Breast epithelium (tissue), 4 donors: Measurements from ENCODE around the gene PALLD. TPM values are rescaled to one million over a fixed set of nuclear protein-coding genes. Genes with fewer than 3 reads are reported as not detected.

Experiments used
- DNase-seq, 2 donors: peaks; one replicate each; pipeline ENCODE4 v3.0.0-alpha.2; 2019; ENCODE audit warnings: low spot score in 2 of 2
- H3K27ac ChIP-seq, 2 donors: fragments of 200-600 bp; sonication (generic) in 1 of 2; one replicate each; pipeline ENCODE4 v1.5.1; 2016 to 2019; ENCODE audit warnings: mild to moderate bottlenecking in 1 of 2
- H3K27me3 ChIP-seq, 2 donors: fragments of 200-600 bp; sonication (generic) in 1 of 2; one replicate each; pipeline versions ENCODE4 v1.5.1 to v1.6.0; 2017 to 2019; ENCODE audit warnings: control low read depth in 1 of 2, mild to moderate bottlenecking in 1 of 2
- H3K36me3 ChIP-seq: fragments of 200-600 bp; one replicate; pipeline ENCODE4 v1.5.1; 2019
- H3K4me1 ChIP-seq, 2 donors: fragments of 200-600 bp; sonication (generic); one replicate each; pipeline ENCODE4 v1.5.1; 2016 to 2019; ENCODE audit warnings: control low read depth in 1 of 2
- H3K4me3 ChIP-seq, 3 donors: fragments of 200-600 bp; sonication (generic); 1 replicate in 2 of 3; 2 replicates in 1 of 3; pipeline ENCODE4 v1.5.1; 2016 to 2019; ENCODE audit warnings: mild to moderate bottlenecking in 3 of 3, moderate library complexity in 2 of 3
- H3K9me3 ChIP-seq, 2 donors: fragments of 200-600 bp; sonication (generic) in 1 of 2; one replicate each; pipeline ENCODE4 v1.5.1; 2016 to 2019; ENCODE audit warnings: control low read depth in 1 of 2
- POLR2A ChIP-seq: fragments of 450-650 bp; IDR thresholded peaks from one replicate; pipeline ENCODE4 v1.6.1; 2016; ENCODE audit warnings: antibody characterized with exemption, mild to moderate bottlenecking, moderate library complexity
- POLR2AphosphoS5 ChIP-seq, 3 donors: sonication (generic); formaldehyde crosslinking; IDR thresholded peaks; one replicate each; pipeline ENCODE4 v1.6.1; 2017; ENCODE audit warnings: antibody characterized with exemption in 3 of 3
- intact Hi-C: fragments of 100-400 bp; cut with DNase I; formaldehyde crosslinking; loops from one replicate; pipeline ENCODE4 v1.15.1; 2023; ENCODE audit warnings: low total_unique reads
- total RNA-seq, 3 donors: library from RNA; depleted of rRNA; stranded (reverse); fragments of >200 nt; gene quantifications; one replicate each; pipeline ENCODE4 v1.1.0, GENCODE V29; 2016
- TF ChIP-seq, protein P1 (sequence below), 3 donors: fragments of 450-650 bp; IDR thresholded peaks; one replicate each; pipeline ENCODE4 v1.5.1; 2016 to 2017; ENCODE audit warnings: antibody characterized with exemption in 3 of 3, mild to moderate bottlenecking in 3 of 3, moderate library complexity in 3 of 3

PALLD gene
- total RNA-seq, 3 donors from 2014 or later, result 96.0 to 186 (median 174) TPM

DNA sequence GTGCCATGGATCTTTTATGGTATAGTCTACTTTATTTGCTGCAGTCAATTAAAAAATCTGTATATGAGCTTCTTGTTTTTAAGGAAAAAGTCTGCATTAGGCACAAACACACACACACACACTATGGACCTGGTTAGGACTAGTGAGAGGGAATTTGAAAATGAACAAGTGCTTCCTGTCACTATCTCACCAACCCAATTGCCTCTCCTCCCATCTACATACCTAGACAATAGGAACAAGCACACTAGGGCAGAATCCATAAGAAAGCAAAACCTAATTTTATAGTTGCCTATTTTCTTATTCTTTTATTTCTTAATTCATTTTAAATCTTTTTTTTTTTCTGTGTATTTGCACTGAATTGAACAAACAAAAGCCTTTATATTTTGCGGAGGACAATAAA, 22.7 kb downstream of the PALLD start:
- intact Hi-C loops, result no loop called here

DNA sequence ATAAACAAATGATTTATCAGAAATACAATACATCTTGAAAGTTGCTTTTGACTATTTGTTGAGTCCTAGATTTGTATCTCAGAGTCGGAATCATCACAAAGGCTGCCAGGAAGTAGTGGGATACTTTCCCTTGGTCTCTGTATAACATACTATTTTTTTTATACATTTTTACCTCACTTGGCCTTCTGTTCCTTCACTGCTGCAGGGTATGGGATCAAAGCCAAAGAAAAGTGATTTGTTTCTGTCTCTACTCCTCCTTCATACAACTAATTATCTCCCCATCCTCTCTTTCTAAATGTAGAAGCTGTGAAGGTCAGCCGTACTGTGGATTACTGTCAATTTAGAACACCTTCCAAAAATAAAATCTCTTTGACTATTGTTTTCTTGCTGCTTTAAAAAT, 24.9 kb downstream of the PALLD start:
- H3K4me3 ChIP-seq, result no peak overlapping the region
- H3K9me3 ChIP-seq, result no peaks in the 10 kb centered on the region
- no peaks in the 10 kb centered on the region for H3K27me3 ChIP-seq
- no peak for DNase-seq
- H3K27ac ChIP-seq, result no peak overlapping the region
- no peaks in the 10 kb centered on the region for H3K36me3 ChIP-seq
- TF ChIP-seq, protein P1, sequence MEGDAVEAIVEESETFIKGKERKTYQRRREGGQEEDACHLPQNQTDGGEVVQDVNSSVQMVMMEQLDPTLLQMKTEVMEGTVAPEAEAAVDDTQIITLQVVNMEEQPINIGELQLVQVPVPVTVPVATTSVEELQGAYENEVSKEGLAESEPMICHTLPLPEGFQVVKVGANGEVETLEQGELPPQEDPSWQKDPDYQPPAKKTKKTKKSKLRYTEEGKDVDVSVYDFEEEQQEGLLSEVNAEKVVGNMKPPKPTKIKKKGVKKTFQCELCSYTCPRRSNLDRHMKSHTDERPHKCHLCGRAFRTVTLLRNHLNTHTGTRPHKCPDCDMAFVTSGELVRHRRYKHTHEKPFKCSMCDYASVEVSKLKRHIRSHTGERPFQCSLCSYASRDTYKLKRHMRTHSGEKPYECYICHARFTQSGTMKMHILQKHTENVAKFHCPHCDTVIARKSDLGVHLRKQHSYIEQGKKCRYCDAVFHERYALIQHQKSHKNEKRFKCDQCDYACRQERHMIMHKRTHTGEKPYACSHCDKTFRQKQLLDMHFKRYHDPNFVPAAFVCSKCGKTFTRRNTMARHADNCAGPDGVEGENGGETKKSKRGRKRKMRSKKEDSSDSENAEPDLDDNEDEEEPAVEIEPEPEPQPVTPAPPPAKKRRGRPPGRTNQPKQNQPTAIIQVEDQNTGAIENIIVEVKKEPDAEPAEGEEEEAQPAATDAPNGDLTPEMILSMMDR (IDR thresholded peaks at IDR 0.05), result no peak
- TF ChIP-seq POLR2AphosphoS5 (IDR thresholded peaks at IDR 0.05), result no peak
- no peak for TF ChIP-seq POLR2A
- intact Hi-C loops, result loop anchor here (5.0 kb wide), 1 partner anchor 301 kb away; no protein-coding TSS in a partner anchor
- H3K4me1 ChIP-seq, result no peaks in the 10 kb centered on the region

More for the DNA sequence above, 22.7 kb downstream of the PALLD start:
- Histone ChIP-seq H3K4me1 (no peaks in the 10 kb centered on the region), H3K27me3 (no peaks in the 10 kb centered on the region), H3K36me3 (no peaks in the 10 kb centered on the region), H3K27ac (no peak overlapping the region), H3K4me3 (no peak overlapping the region), H3K9me3 (no peaks in the 10 kb centered on the region)
- no peak for DNase-seq
- TF ChIP-seq, protein P1 (IDR thresholded peaks at IDR 0.05), result no peak
- TF ChIP-seq POLR2A (no peak), POLR2AphosphoS5 (IDR thresholded peaks at IDR 0.05) (no peak)

DNA sequence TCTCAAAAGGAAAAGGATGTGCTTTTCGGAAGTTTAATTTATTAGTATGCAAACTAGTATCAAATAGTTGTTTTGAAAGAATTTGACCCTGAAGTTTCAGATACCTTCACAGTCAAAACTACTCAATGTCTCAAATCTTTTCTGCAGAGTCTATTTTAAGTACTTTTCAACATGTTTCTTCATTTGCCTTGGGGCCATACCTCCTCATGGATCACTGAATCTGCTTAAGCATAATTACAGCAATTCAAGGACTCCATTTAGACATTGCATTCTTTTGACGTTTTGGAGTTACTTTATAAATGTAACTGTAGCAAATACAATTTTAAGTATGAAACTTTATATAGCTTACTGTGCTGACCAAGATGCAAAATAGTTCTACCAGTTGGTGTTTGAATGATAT, 25.5 kb downstream of the PALLD start:
- intact Hi-C loops, result loop anchor here (5.0 kb wide), 1 partner anchor 300 kb away; no protein-coding TSS in a partner anchor
- no peak for TF ChIP-seq POLR2AphosphoS5 (IDR thresholded peaks at IDR 0.05)
- TF ChIP-seq POLR2A, result no peak
- TF ChIP-seq, protein P1 (IDR thresholded peaks at IDR 0.05), result no peak
- no peaks in the 10 kb centered on the region for H3K27me3 ChIP-seq

DNA sequence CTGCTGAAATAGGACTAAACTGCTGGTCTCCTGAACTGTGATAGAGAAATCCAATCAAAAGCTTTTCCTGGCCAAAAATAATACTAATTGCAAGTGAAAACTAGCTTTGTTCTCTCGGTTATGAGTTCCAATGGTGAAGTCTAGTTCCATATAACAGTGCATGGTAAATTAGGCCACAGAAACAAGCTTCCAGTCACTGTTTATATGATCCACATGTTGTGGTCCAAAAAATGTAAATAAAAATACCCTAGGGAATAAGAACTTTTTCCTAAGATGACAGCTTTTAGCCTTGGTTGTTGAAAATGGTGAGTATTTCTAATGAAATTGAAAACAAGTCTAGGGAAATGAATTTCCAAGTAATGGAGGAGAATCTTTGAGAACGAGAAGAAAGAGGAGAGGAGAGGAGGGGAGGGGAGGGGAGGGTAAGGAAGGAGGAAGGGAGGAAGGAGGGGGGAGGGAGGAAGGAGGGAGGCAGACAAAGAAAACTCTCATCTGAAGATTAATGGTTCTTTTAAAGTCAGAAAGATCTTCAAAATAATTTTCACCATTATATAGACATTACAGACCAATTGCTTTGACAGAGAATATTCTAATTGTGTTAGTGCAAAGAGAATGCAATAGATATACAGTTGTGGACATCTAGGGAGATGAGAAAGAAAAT, 26.1 kb downstream of the PALLD start:
- no peak for DNase-seq
- Histone ChIP-seq H3K27ac (no peak overlapping the region), H3K4me3 (no peak overlapping the region), H3K27me3 (no peaks in the 10 kb centered on the region), H3K4me1 (no peaks in the 10 kb centered on the region), H3K9me3 (no peaks in the 10 kb centered on the region), H3K36me3 (no peaks in the 10 kb centered on the region)
- intact Hi-C loops, result loop anchor here (5.0 kb wide), 1 partner anchor 299 kb away; no protein-coding TSS in a partner anchor
- TF ChIP-seq, protein P1 (IDR thresholded peaks at IDR 0.05), result no peak
- TF ChIP-seq POLR2AphosphoS5 (IDR thresholded peaks at IDR 0.05), result no peak
- TF ChIP-seq POLR2A, result no peak

More for the DNA sequence above, 25.5 kb downstream of the PALLD start:
- no peak overlapping the region for H3K4me3 ChIP-seq
- no peak overlapping the region for H3K27ac ChIP-seq
- H3K36me3 ChIP-seq, result no peaks in the 10 kb centered on the region
- no peak for DNase-seq
- H3K9me3 ChIP-seq, result no peaks in the 10 kb centered on the region
- H3K4me1 ChIP-seq, result no peaks in the 10 kb centered on the region

DNA sequence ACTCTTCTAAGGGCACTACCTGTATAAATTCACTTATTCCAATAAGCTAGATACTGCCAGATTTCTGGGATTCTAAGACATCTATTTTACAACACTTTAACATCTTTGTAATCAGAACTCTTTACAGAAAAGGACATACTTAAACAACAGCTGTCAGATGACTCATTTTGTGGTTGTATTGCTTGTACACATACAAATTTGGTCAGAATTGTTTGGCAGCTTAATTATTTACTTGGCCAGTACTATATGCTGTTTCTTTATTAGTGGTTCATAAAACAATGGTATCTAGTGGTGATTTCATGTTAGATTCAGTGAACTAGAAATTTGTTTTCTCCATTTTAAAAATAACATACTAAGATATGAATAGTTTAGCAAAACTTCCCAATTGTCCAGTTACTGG, 27.2 kb downstream of the PALLD start:
- Histone ChIP-seq H3K4me1 (no peaks in the 10 kb centered on the region), H3K4me3 (no peak overlapping the region), H3K9me3 (no peaks in the 10 kb centered on the region), H3K27ac (no peak overlapping the region), H3K36me3 (no peaks in the 10 kb centered on the region), H3K27me3 (no peaks in the 10 kb centered on the region)
- TF ChIP-seq POLR2A (no peak), POLR2AphosphoS5 (IDR thresholded peaks at IDR 0.05) (no peak)
- TF ChIP-seq, protein P1 (IDR thresholded peaks at IDR 0.05), result no peak
- DNase-seq, result no peak
- intact Hi-C loops, result loop anchor here (5.0 kb wide), 1 partner anchor 298 kb away; no protein-coding TSS in a partner anchor
